Choroid plexus epithelial cell (primary cell): ENCODE results near the gene ZNF486.
A peak's percentile ranks its signal among the peaks of the same experiment; 100 is the strongest.
"Not testable (repeated sequence)": the region's sequence is repeated elsewhere in the genome, so short reads cannot be mapped to it uniquely, and the experiment has no call there.

Experiments used
- DNase-seq: peaks from one replicate; pipeline ENCODE4 v3.0.0-alpha.2; 2010; ENCODE audit warnings: low read depth
- H3K4me3 ChIP-seq: 2 replicates; pipeline ENCODE4 v1.5.1; 2011; ENCODE audit warnings: low read depth, mild to moderate bottlenecking, control low read depth, low read length, moderate library complexity
- TF ChIP-seq, protein P1 (sequence below): conservative IDR thresholded peaks from 2 replicates; pipeline ENCODE4 v1.5.1; 2011; ENCODE audit warnings: low read depth, mild to moderate bottlenecking, control low read depth, inconsistent platforms, low read length, moderate library complexity

Gene ZNF486

GRCh38 chr19:20162821-20163220, 4.2 kb upstream of the ZNF486 start:
- no peak for DNase-seq
- TF ChIP-seq, protein P1, sequence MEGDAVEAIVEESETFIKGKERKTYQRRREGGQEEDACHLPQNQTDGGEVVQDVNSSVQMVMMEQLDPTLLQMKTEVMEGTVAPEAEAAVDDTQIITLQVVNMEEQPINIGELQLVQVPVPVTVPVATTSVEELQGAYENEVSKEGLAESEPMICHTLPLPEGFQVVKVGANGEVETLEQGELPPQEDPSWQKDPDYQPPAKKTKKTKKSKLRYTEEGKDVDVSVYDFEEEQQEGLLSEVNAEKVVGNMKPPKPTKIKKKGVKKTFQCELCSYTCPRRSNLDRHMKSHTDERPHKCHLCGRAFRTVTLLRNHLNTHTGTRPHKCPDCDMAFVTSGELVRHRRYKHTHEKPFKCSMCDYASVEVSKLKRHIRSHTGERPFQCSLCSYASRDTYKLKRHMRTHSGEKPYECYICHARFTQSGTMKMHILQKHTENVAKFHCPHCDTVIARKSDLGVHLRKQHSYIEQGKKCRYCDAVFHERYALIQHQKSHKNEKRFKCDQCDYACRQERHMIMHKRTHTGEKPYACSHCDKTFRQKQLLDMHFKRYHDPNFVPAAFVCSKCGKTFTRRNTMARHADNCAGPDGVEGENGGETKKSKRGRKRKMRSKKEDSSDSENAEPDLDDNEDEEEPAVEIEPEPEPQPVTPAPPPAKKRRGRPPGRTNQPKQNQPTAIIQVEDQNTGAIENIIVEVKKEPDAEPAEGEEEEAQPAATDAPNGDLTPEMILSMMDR = no peak
- no peak overlapping the region for H3K4me3 ChIP-seq

GRCh38 chr19:20164456-20164855, 2.6 kb upstream of the ZNF486 start:
- TF ChIP-seq, protein P1 = no peak
- DNase-seq = no peak
- no peak overlapping the region for H3K4me3 ChIP-seq

- TF ChIP-seq, protein P1 = no peak
- no peak for DNase-seq
- no peak overlapping the region for H3K4me3 ChIP-seq
These were observed 932 bp upstream of the ZNF486 start for GRCh38 chr19:20165971-20166592.

GRCh38 chr19:20167651-20168122, 673 bp downstream of the ZNF486 start:
- TF ChIP-seq, protein P1 = no peak
- peak; percentile 65 for DNase-seq
- peak overlapping the region; percentile 72 for H3K4me3 ChIP-seq

- no peak overlapping the region for H3K4me3 ChIP-seq
- TF ChIP-seq, protein P1 = no peak
- no peak for DNase-seq
These were observed 4.3 kb downstream of the ZNF486 start for GRCh38 chr19:20171285-20171684.

GRCh38 chr19:20175848-20176247, 8.8 kb downstream of the ZNF486 start:
- not testable (repeated sequence) for DNase-seq, H3K4me3 ChIP-seq

- H3K4me3 ChIP-seq = not testable (repeated sequence)
These were observed 12.9 kb downstream of the ZNF486 start for GRCh38 chr19:20179956-20180355.

GRCh38 chr19:20182222-20182785, 15.3 kb downstream of the ZNF486 start:
- TF ChIP-seq, protein P1 = no peak
- H3K4me3 ChIP-seq = no peak overlapping the region
- no peak for DNase-seq

More at GRCh38 chr19:20179956-20180355, 12.9 kb downstream of the ZNF486 start:
- DNase-seq = not testable (repeated sequence)
